WTC11 (cell line): ENCODE measurements around the gene CCDC175. TPM values are rescaled to one million over a fixed set of nuclear protein-coding genes. Genes with fewer than 3 reads are reported as not detected.

Source experiments
- ATAC-seq: fragments of 200-7000 bp; cut with Tn5 transposase; 2 replicates; pipeline ENCODE4 v1.10.0; 2021; ENCODE audit warnings: mild to moderate bottlenecking, moderate library complexity
- CTCF ChIA-PET: fragments of 300-600 bp; sonication (Branson Sonifier 250); formaldehyde crosslinking; loops from one replicate; lab custom pipeline; 2021; ENCODE audit warnings: antibody characterized with exemption; lab: Charles Lee
- POLR2A ChIA-PET: fragments of 350-600 bp; sonication (Branson Sonifier 250); formaldehyde crosslinking; loops from one replicate; lab custom pipeline; 2021; ENCODE audit warnings: antibody characterized with exemption; lab: Charles Lee
- DNase-seq: peaks from one replicate; pipeline ENCODE4 v3.0.0; 2021; ENCODE audit warnings: low spot score
- H3K27ac Mint-ChIP-seq: 2 replicates; pipeline ENCODE4 v1.8.0; 2021; ENCODE audit warnings: mixed read lengths
- H3K27me3 Mint-ChIP-seq: 2 replicates; pipeline ENCODE4 v1.8.0; 2021; ENCODE audit warnings: low read depth, mild to moderate bottlenecking, moderate library complexity, mixed read lengths
- H3K36me3 Mint-ChIP-seq: 2 replicates; pipeline ENCODE4 v1.8.0; 2021; ENCODE audit warnings: mixed read lengths
- H3K4me1 Mint-ChIP-seq: 2 replicates; pipeline ENCODE4 v1.8.0; 2022; ENCODE audit warnings: mixed read lengths
- H3K4me3 Mint-ChIP-seq: 2 replicates; pipeline ENCODE4 v1.8.0; 2021; ENCODE audit warnings: mild to moderate bottlenecking, moderate library complexity, mixed read lengths
- H3K9me3 Mint-ChIP-seq: 2 replicates; pipeline ENCODE4 v1.8.0; 2021; ENCODE audit warnings: mixed read lengths
- AR ChIP-seq: fragments of 250-450 bp; sonication (Bioruptor Pico); IDR thresholded peaks from 2 replicates; pipeline ENCODE4 v1.9.0; 2021; ENCODE audit warnings: mild to moderate bottlenecking
- ELF4 ChIP-seq: sonication (generic); formaldehyde crosslinking; IDR thresholded peaks from 2 replicates; pipeline ENCODE4 v1.8.1; 2022; ENCODE audit warnings: low read depth, mild to moderate bottlenecking, moderate library complexity, missing genetic modification reagents
- FOXP1 ChIP-seq: sonication (generic); formaldehyde crosslinking; IDR thresholded peaks from 2 replicates; pipeline ENCODE4 v1.8.0; 2022; ENCODE audit warnings: missing genetic modification reagents, mild to moderate bottlenecking, moderate library complexity, borderline replicate concordance
- HMGXB4 ChIP-seq: sonication (generic); formaldehyde crosslinking; IDR thresholded peaks from 2 replicates; pipeline ENCODE4 v1.8.1; 2023; ENCODE audit warnings: mild to moderate bottlenecking, moderate library complexity, missing genetic modification reagents
- MXD4 ChIP-seq: fragments of 250-450 bp; sonication (Bioruptor Pico); IDR thresholded peaks from 2 replicates; pipeline ENCODE4 v1.8.0; 2021; ENCODE audit warnings: mild to moderate bottlenecking, moderate library complexity, borderline replicate concordance
- NFYB ChIP-seq: sonication (generic); formaldehyde crosslinking; conservative IDR thresholded peaks from 2 replicates; pipeline ENCODE4 v1.8.0; 2022; ENCODE audit warnings: low read depth, missing genetic modification reagents
- NR3C1 ChIP-seq: sonication (generic); formaldehyde crosslinking; conservative IDR thresholded peaks from 2 replicates; pipeline ENCODE4 v1.8.1; 2023; ENCODE audit warnings: low read depth, mild to moderate bottlenecking, missing genetic modification reagents
- ZBTB21 ChIP-seq: sonication (generic); formaldehyde crosslinking; IDR thresholded peaks from 2 replicates; pipeline ENCODE4 v1.8.1; 2023; ENCODE audit warnings: mild to moderate bottlenecking, missing genetic modification reagents, borderline replicate concordance
- ZNF219 ChIP-seq: sonication (generic); formaldehyde crosslinking; IDR thresholded peaks from 2 replicates; pipeline ENCODE4 v1.8.0; 2023; ENCODE audit warnings: missing genetic modification reagents, mild to moderate bottlenecking, borderline replicate concordance
- ZNF281 ChIP-seq: sonication (generic); formaldehyde crosslinking; IDR thresholded peaks from 2 replicates; pipeline ENCODE4 v1.8.0; 2023; ENCODE audit warnings: mild to moderate bottlenecking, missing genetic modification reagents
- ZNF423 ChIP-seq: fragments of 250-450 bp; sonication (Bioruptor Pico); IDR thresholded peaks from 2 replicates; pipeline ENCODE4 v2.1.2; 2022; ENCODE audit warnings: mild to moderate bottlenecking, moderate library complexity
- total RNA-seq: library from RNA; stranded (reverse); gene quantifications from 3 replicates; pipeline ENCODE4 v1.2.3, GENCODE V29; 2021
- TF ChIP-seq, protein P1 (sequence below): fragments of 250-450 bp; sonication (Bioruptor Pico); IDR thresholded peaks from 2 replicates; pipeline ENCODE4 v1.8.0; 2021; ENCODE audit warnings: mild to moderate bottlenecking

Gene CCDC175
- total RNA-seq, 1 experiment from 2014 or later = not detected

DNA sequence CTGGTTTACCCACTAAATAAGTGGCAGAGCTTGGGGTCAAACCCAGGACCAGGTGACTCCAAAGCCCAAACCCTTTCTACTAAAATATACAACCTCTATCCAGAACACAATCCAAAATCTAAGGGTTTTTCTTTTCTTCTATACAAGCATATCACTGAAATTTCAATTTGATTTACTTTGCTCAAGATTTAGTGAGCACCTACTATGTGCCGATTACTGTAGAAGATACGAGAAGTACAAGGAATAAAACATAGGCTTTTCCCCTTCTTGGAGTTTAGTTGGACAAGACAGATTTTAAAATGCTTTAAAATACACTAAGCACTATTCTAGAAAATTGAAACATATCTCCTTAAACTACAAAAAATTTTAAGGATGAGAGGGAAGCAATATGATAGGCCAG, 95.2 kb downstream of the CCDC175 start:
- ChIA-PET CTCF (no interaction called here), POLR2A (no interaction called here)
- H3K27ac Mint-ChIP-seq = no peak overlapping the region

GRCh38 chr14:59480166-59480565, 96.4 kb downstream of the CCDC175 start:
- ChIA-PET CTCF (no interaction called here), POLR2A (no interaction called here)
- no peak overlapping the region for H3K4me3 Mint-ChIP-seq
- H3K27me3 Mint-ChIP-seq = no peaks in the 10 kb centered on the region
- H3K36me3 Mint-ChIP-seq = peaks cover 19% of the 10 kb centered on the region
- H3K27ac Mint-ChIP-seq = no peak overlapping the region
- peaks cover 18% of the 10 kb centered on the region for H3K4me1 Mint-ChIP-seq
- no peak for DNase-seq
- ATAC-seq = no peak
- no peaks in the 10 kb centered on the region for H3K9me3 Mint-ChIP-seq
- TF ChIP-seq FOXP1 (CRISPR knock-in tag) (no peak), MXD4 (CRISPR knock-in tag) (no peak), ELF4 (CRISPR knock-in tag) (no peak), NR3C1 (CRISPR knock-in tag) (no peak), ZBTB21 (no peak), HMGXB4 (CRISPR knock-in tag) (no peak), ZNF423 (CRISPR knock-in tag) (no peak)
- TF ChIP-seq, protein P1, sequence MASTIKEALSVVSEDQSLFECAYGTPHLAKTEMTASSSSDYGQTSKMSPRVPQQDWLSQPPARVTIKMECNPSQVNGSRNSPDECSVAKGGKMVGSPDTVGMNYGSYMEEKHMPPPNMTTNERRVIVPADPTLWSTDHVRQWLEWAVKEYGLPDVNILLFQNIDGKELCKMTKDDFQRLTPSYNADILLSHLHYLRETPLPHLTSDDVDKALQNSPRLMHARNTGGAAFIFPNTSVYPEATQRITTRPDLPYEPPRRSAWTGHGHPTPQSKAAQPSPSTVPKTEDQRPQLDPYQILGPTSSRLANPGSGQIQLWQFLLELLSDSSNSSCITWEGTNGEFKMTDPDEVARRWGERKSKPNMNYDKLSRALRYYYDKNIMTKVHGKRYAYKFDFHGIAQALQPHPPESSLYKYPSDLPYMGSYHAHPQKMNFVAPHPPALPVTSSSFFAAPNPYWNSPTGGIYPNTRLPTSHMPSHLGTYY = no peak

More for the DNA sequence above, 95.2 kb downstream of the CCDC175 start:
- Mint-ChIP-seq H3K4me1 (peaks cover 19% of the 10 kb centered on the region), H3K27me3 (no peaks in the 10 kb centered on the region), H3K9me3 (no peaks in the 10 kb centered on the region), H3K4me3 (no peak overlapping the region), H3K36me3 (peaks cover 10% of the 10 kb centered on the region)
- TF ChIP-seq HMGXB4 (CRISPR knock-in tag) = no peak
- no peak for TF ChIP-seq ZNF281 (CRISPR knock-in tag)
- TF ChIP-seq ZNF219 (CRISPR knock-in tag) = no peak
- TF ChIP-seq NFYB (CRISPR knock-in tag) = no peak
- TF ChIP-seq AR (CRISPR knock-in tag) = no peak
- no peak for DNase-seq
- ATAC-seq = no peak
